ENCODE data around the gene B4GALT6. TPM values are rescaled to one million over a fixed set of nuclear protein-coding genes. Genes with fewer than 3 reads are reported as not detected.

The B4GALT6 gene
- total RNA-seq, 1 donor from 2014 or later = 3.8 TPM

DNA sequence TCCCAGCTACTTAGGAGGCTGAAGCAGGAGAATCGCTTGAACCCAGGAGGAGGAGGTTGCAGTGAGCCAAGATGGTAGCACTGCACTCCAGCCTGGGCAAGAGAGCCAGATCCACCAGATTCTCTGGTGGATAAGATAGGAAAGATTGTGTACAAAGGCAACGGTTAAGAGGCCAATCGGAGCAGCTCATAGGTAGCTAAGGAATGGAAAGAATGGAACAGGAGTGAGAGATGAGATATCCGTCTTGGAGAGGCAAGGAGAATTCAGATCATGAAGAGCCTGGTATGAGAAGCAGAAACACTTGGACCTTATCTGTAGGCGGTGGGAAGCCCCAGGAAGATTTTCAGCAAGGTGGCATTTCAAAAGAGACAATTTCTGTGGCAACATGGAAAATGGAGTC is 65.6 kb downstream of the B4GALT6 start:
- intact Hi-C loops (cut with micrococcal nuclease) = no loop called here
- no peak for ATAC-seq (ENCODE audit: low read depth)
- no peak overlapping the region for H3K27ac Mint-ChIP-seq

DNA sequence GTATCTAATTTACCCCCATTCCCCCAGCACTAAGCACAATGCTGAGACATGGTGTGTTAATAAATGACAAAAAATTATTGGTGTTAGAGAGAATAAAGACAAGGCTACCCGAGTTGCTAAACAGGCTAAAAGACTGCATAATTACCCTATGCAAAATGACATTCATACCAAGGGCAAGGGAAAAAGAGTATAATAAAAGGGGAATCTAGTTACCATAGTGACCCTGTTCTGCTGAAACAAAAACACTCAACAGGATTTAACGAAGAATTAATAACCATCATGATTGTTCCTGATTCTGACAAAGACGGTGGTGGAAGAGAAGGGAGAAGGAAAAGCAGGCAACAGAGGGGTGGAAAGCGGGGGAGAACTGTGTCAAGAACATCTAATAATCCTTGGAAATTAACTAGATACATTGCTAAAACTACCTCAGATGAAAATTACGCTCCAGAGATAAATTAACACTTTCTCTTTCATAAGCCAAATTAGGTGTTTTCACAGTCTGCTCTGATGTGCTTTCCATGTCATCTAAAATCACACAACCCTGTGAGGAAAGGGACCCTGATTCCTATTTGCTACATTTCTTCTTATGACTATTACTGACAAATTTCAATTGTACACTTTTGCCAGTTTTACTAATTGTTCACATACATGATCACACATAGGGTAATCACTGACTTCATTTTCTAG is 67.2 kb downstream of the B4GALT6 start:
- H3K27me3 Mint-ChIP-seq = peaks cover 3% of the 10 kb centered on the region
- intact Hi-C loops (cut with micrococcal nuclease) = no loop called here
- POLR2A ChIA-PET = no interaction called here
- H3K4me1 Mint-ChIP-seq = peaks cover 2% of the 10 kb centered on the region
- H3K27ac Mint-ChIP-seq = no peak overlapping the region
- no peaks in the 10 kb centered on the region for H3K36me3 Mint-ChIP-seq (ENCODE audit: low read depth)
- no peak overlapping the region for H3K4me3 Mint-ChIP-seq
- DNase-seq (no peak), ATAC-seq (ENCODE audit: low read depth) (no peak)
- TF ChIP-seq, protein P1, sequence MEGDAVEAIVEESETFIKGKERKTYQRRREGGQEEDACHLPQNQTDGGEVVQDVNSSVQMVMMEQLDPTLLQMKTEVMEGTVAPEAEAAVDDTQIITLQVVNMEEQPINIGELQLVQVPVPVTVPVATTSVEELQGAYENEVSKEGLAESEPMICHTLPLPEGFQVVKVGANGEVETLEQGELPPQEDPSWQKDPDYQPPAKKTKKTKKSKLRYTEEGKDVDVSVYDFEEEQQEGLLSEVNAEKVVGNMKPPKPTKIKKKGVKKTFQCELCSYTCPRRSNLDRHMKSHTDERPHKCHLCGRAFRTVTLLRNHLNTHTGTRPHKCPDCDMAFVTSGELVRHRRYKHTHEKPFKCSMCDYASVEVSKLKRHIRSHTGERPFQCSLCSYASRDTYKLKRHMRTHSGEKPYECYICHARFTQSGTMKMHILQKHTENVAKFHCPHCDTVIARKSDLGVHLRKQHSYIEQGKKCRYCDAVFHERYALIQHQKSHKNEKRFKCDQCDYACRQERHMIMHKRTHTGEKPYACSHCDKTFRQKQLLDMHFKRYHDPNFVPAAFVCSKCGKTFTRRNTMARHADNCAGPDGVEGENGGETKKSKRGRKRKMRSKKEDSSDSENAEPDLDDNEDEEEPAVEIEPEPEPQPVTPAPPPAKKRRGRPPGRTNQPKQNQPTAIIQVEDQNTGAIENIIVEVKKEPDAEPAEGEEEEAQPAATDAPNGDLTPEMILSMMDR (IDR thresholded peaks at IDR 0.05) = no peak
- H3K9me3 Mint-ChIP-seq = no peaks in the 10 kb centered on the region
- CTCF ChIA-PET = no interaction called here

More for the DNA sequence above, 65.6 kb downstream of the B4GALT6 start:
- no peak overlapping the region for H3K4me3 Mint-ChIP-seq
- CTCF ChIA-PET = no interaction called here
- TF ChIP-seq, protein P1 (IDR thresholded peaks at IDR 0.05) = no peak
- H3K36me3 Mint-ChIP-seq (ENCODE audit: low read depth) = no peaks in the 10 kb centered on the region
- POLR2A ChIA-PET = no interaction called here
- H3K4me1 Mint-ChIP-seq = peaks cover 2% of the 10 kb centered on the region
- H3K9me3 Mint-ChIP-seq = no peaks in the 10 kb centered on the region
- no peak for DNase-seq
- H3K27me3 Mint-ChIP-seq = peaks cover under 1% of the 10 kb centered on the region

DNA sequence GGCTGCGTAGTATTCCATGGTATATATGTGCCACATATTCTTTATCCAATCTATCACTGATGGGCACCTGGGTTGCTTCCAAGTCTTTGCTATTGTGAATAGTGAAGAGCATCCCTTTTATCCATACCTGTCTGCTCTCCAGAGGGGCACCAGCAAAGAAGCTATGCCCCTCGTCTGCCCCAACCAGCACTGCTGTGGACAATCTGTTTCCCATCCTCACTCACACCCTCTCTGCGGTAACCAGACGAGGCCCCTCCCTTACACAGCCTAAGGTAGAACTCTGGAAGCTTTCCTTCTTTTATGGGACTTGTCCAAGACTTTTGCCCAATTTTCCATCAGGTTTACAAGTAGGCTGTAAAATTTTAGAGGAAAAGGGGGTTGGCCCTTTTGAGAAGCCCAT is 67.8 kb downstream of the B4GALT6 start:
- POLR2A ChIA-PET = no interaction called here
- no peak for ATAC-seq (ENCODE audit: low read depth)

DNA sequence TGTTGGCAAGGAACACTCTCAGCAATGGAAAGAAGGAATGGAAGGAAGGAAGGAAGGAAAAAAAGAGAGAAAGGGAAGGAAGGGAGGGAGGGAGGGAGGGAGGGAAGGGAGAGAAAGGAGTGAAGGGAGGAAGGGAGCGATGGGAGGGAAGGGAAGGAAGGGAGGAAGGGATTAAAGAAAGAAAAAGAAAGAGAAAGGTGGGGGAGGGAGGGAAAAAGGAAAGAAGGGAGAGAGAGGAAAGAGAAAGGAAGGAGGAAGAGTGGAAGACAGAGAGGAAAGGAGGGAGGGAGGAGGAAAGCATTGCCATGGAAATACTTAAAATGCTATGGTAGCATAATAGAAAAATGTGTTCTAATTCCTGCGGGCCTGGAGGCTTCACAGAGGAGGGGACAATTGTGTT is 70.3 kb downstream of the B4GALT6 start:
- TF ChIP-seq, protein P1 (IDR thresholded peaks at IDR 0.05) = no peak
- H3K36me3 Mint-ChIP-seq (ENCODE audit: low read depth) = no peaks in the 10 kb centered on the region
- H3K4me1 Mint-ChIP-seq = peaks cover 2% of the 10 kb centered on the region
- H3K27ac Mint-ChIP-seq = no peak overlapping the region
- intact Hi-C loops (cut with micrococcal nuclease) = loop anchor here (5.0 kb wide), 1 partner anchor 108 kb away; no protein-coding TSS in a partner anchor
- ATAC-seq (ENCODE audit: low read depth) (no peak), DNase-seq (no peak)
- H3K27me3 Mint-ChIP-seq = peaks cover 5% of the 10 kb centered on the region
- H3K9me3 Mint-ChIP-seq = no peaks in the 10 kb centered on the region
- no peak overlapping the region for H3K4me3 Mint-ChIP-seq
- POLR2A ChIA-PET = no interaction called here
- CTCF ChIA-PET = no interaction called here

More for the DNA sequence above, 67.8 kb downstream of the B4GALT6 start:
- CTCF ChIA-PET = no interaction called here
- H3K36me3 Mint-ChIP-seq (ENCODE audit: low read depth) = no peaks in the 10 kb centered on the region
- peaks cover 3% of the 10 kb centered on the region for H3K27me3 Mint-ChIP-seq
- H3K4me3 Mint-ChIP-seq = no peak overlapping the region
- no peaks in the 10 kb centered on the region for H3K9me3 Mint-ChIP-seq
- no peak for DNase-seq
- intact Hi-C loops (cut with micrococcal nuclease) = no loop called here
- H3K4me1 Mint-ChIP-seq = peaks cover 2% of the 10 kb centered on the region
- TF ChIP-seq, protein P1 (IDR thresholded peaks at IDR 0.05) = no peak
- H3K27ac Mint-ChIP-seq = no peak overlapping the region

DNA sequence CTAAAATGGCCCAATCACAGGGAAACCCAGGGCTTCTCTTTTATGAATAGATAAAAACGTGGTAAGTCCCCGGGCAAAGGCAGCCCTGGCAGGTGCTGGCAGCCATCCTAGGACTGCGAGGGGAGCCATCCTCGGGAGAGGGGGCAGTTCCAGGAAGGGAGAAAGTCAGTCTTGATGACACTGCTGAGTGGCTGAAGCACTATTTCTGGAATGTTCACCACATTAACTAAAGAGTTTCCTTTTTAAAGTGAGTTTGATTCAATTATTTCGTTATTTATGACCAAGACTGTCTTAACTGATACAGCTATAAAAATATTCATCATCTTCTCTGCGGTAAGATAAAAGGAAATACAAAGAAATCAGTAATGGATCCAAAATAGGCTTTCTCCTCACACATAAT is 72.3 kb downstream of the B4GALT6 start:
- Mint-ChIP-seq H3K27ac (no peak overlapping the region), H3K4me3 (no peak overlapping the region), H3K36me3 (ENCODE audit: low read depth) (no peaks in the 10 kb centered on the region), H3K27me3 (peaks cover 5% of the 10 kb centered on the region), H3K9me3 (no peaks in the 10 kb centered on the region), H3K4me1 (peaks cover under 1% of the 10 kb centered on the region)
- TF ChIP-seq, protein P1 (IDR thresholded peaks at IDR 0.05) = no peak
- intact Hi-C loops (cut with micrococcal nuclease) = loop anchor here (5.0 kb wide), 1 partner anchor 110 kb away; no protein-coding TSS in a partner anchor
- CTCF ChIA-PET = no interaction called here
- POLR2A ChIA-PET = no interaction called here
- ATAC-seq (ENCODE audit: low read depth) (no peak), DNase-seq (no peak)

Measured in activated B cell treated with CpG ODN at 0.5 μM for 24 hours (primary cell).